Subcutaneous adipose tissue (tissue), 4 donors: ENCODE data around the gene FLNB. TPM values are rescaled to one million over a fixed set of nuclear protein-coding genes. Genes with fewer than 3 reads are reported as not detected.

Experiments
- CTCF ChIP-seq: fragments of 450-650 bp; IDR thresholded peaks from one replicate; pipeline ENCODE4 v1.5.1; 2016; ENCODE audit warnings: low read depth, mild to moderate bottlenecking, control low read depth, antibody characterized with exemption, moderate library complexity
- total RNA-seq, 4 donors: library from RNA; depleted of rRNA; stranded (reverse); fragments of >200 nt; gene quantifications; one replicate each; pipeline ENCODE4 v1.1.0, GENCODE V29; 2016

FLNB gene
- total RNA-seq, 4 donors from 2014 or later: 62.2 to 158 (median 75.8) TPM

- no peak for TF ChIP-seq CTCF
Observed at GRCh38 chr3:57962448-57962834, 45.8 kb upstream of the FLNB start.

GRCh38 chr3:57963811-57964346 lies 44.3 kb upstream of the FLNB start:
- no peak for TF ChIP-seq CTCF

GRCh38 chr3:57966829-57967228 lies 41.4 kb upstream of the FLNB start:
- TF ChIP-seq CTCF: no peak

DNA sequence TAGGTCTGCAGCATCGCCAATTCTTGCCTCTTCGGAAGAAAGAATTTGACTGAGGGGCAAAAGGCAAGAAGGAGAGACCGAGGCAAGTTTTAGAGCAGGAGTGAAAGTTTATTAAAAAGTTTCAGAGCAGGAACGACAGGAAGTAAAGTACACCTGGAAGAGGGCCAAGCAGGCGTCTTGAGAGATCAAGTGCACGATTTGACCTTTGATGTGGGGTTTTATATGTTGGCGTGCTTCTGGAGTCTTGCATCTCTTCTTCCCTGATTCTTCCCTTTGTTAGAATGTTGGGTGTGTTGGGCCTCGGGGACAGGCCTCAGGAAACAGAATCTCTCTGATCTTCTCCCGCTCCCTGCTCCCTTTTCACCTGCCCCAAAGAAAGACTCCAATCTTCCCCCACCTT lies 40.6 kb upstream of the FLNB start:
- no peak for TF ChIP-seq CTCF

- no peak for TF ChIP-seq CTCF
Observed at GRCh38 chr3:57968501-57968900, 39.7 kb upstream of the FLNB start.

DNA sequence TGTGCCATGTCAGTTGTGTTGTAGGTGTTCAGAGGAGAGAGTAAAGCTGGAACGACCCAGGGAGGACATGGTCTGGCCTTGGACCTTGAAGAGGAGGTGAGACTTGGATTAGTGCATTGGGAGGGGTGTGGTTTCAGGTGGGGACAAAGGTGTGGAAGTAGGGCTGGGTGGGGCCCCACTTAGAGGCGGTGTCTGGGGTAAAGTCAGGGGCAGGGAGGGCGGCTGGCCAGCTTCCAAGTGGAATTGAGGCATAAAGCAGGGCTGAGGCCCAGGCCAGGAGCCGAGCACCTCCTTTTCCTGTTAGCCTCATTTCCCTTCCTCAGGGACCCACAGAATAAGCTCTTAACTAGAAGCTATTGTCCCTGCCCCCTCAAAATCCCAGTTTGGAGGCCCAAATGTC lies 36.2 kb upstream of the FLNB start:
- TF ChIP-seq CTCF: no peak

DNA sequence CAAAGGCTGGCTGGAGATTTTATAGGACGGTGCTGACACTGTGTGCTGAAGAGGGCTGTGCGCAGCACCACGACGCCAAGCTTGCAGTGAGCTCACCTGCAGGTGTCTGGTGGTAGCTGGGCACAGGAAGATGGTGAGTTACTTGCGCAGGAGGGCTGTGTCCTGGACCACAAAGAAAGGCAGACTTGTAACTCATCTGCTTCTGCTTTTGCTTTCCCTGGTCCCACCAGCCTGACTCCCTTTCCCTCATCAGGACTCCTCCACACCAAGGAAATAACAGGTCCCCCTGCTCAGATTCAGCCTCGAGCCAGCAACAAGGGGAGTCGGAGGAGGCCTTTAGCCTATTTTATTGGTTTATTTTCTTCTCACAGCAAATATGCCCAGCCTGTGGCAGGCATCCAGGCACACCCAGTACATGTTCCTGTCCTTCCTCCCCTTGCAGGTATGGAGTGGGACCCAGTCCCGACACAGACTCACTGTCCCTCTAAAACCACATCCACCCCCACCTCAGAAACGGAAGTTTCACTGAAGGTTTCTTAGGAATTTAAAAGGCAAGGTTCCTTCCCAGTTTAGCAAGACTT lies 35.6 kb upstream of the FLNB start:
- TF ChIP-seq CTCF: no peak
